T-helper 9 cell (primary cell): ENCODE results near the gene UMODL1.

Source experiments
- DNase-seq: peaks from one replicate; pipeline ENCODE4 v3.0.0-alpha.2; 2020

Gene UMODL1

DNA sequence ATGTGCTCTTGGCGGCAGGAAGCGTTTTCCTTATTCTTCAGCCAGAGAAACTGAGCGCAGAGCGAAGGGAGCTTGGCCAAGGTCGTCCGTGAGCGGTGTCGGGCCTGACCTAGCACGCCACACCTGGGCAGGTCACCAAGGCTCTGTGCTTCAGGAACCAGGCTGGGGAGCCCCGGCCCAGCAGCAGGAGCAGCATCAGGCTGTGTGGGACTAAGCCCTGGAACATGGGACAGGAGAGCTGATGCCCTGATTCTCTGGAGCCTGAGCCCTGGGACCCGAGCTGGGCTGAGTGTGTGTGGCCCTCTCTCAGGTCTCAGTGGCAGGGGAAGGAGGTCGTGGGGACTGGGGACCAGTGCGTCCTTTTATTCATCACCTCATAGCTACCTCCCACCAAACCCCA, 82.6 kb downstream of the UMODL1 start:
- no peak for DNase-seq

DNA sequence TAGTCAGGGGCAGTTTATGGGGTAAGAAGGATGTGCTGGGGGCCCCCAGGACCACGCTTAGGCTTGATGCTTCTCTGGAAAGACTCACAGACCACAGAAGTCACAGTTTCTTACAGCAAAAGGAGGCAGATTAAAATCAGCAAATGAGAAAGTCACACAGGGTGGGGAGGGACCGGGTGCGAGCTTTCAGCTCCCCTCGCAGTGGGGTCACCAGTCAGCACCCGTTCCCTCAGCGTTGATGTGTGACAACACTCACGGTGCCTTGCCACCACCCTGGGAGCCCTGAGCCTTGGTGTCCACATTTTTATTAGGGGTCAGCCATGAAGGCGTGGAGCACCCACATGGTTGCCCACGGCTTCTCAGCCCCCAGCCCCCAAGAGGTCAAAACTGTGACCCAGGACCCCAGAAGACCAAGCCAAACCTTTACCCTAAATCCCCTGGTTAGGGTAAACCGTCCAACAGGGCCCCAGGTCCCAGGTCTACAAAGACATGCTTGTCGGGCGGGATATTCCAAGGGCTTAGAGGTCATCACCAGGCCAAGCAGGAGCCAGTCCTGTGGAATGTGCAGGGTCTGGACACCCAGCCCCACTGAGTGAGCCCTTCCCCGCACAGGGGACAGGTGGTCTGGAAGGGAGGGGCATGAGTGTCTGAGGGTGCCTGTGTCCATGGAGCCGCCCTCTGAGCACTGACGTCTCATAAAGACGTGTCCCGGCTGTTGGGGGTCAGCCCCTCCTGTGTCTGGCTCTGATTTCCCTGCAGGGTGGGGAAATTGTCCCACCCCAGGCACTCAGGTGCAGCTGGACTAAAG, 83.3 kb downstream of the UMODL1 start:
- no peak for DNase-seq

DNA sequence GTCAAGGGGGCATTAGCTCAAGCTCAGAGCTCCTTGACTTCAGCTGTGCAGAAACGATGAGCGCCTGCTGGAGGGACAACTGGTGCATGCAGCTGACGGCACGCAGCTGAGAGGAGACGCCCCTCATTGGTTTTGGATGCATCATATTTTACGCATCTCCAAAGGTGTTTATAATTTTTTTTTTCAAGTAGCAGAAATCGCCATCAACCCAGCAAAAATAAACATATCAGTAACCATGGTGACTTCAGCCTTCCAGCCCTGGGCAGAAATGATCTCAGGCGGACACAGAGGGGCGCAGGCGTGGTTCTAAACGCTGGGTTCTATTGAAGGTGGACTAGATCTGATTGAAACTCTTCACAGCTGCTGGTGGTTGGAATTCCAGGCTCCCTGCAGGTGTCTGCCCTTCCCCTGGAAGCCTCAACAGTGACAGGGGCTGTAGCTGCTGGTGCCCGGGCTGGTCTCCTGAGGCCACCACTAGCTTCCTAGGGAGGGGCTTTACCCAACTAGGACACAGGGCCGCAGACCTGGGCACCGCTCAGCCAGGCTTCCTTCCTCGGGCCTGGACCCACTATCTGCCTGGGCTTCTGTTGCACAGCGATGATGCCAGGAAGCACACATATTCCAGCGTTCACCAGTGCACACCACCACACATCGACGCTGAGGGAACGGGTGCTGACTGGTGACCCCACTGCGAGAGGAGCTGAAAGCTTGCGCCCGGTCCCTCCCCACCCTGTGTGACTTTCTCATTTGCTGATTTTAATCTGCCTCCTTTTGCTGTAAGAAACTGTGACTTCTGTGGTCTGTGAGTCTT, 84.1 kb downstream of the UMODL1 start:
- no peak for DNase-seq

DNA sequence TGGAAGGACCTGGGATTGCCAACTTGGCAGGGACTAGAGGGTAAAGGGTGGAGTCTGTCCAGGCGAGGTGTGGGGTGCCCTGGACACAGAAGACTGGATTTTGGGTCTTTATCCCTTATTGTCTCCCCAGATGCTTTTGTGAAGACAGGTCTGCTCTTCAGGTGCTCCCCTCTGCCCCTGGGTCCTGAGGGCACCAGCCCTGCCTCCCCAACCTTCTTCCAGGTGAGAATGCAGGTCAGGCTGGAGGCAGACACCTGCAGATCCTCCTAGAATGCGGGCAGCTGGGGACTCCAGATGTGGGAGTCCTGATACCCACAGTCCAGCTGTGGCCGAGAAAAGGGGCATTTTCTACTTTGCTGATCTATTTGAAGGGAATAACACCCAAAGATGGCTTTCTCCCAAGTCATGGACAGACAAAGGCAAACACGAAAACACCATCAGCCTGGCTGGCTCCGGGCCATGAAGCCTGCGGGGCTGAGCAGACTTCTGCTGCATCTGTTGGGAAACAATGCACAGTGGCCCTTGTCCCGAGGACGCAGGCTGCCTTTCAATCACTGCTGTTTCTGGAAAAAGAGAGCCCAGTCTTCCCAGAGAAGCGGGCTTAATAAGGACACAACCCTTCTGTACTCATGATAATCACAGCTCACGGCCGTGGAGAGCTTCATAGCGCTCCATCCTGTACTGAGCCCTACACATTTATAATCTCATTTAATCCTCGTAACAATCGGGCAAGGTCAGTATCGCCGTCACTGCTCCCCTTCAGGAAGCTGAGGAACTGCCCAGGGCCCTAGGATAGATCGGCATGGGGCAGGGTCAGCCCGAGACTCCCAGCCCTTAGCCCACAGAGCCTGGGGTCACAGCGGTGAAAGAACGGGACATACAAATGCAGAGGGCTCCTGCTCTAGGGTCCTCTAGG, 85.8 kb downstream of the UMODL1 start:
- DNase-seq = no peak

DNA sequence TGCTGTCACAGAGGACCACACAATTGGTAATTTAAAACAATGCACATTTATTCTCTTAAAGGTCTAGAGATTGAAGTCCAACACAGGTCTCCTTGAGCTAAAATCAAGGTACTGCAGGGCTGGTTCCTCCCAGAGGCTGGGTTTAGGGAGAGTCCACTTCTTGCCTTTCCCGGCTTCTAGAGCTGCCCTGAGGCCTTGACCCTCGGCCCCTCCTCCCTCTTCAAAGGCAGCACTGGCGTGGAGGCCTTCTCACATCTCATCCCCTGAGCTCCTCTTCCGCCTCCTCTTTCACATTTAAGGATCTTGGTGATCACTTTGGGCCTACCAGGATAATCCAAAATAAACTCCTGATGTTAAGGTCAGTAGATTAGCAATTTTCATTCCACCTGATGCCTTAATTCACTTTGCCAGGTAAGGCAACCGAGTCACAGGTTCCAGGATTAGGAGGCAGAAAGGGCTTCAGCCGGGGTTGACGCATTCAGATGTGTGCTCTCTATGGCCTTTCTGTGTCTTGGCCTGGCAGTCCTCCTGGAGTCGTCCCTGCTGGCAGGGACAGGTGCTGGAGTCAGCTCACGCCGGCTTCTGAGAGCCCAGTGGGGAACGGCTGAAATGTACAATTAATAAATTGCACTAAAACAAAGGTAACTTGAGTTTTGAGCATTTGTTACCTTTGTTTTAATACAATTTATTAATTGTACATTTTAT, 86.6 kb downstream of the UMODL1 start:
- DNase-seq = no peak

DNA sequence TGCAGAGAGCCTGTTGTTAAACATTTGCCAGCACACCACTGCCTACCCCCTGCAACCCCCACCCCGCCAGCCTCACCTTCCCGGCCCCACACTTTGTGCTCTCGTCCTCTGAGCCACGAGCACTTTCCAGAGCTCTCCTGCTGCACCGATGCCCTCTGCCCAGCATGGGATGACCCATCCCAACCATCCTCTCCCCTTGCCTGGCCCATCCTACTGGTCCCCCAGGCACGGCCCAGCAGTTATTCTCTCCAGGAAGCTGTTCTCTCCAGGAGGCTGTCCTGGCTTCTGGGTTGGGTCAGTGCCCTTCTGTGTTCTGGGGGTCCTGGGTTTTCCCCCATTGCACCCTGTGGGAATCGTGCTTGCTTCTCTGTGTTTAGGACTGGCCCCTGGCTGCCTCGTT, 87.7 kb downstream of the UMODL1 start:
- DNase-seq = no peak

DNA sequence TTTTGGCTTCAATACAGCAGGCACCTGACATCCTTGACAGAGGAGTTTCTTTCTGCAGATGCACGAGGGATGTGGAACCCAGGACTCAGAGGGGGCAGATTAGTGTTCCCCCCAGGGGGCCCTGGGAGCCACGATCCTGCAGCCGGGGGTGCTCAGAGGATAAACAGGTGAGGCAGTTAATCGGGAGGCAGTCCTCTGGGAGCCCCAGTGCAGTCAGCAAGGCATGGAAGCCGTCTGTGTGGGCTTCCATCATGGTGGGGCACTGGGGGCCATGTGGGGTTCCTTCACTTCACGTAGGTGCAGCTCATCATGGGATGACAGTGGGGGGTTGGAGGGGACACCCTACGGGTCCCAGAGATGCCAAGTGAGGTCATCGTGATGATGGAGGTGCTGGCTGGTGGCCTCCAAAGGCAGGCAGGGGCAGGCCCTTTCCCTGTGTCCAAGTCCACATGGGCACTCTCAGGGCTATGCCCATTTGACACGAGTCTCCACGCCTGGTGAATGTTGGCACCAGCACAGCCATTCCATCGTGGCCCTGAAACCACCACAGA, 88.5 kb downstream of the UMODL1 start:
- no peak for DNase-seq

DNA sequence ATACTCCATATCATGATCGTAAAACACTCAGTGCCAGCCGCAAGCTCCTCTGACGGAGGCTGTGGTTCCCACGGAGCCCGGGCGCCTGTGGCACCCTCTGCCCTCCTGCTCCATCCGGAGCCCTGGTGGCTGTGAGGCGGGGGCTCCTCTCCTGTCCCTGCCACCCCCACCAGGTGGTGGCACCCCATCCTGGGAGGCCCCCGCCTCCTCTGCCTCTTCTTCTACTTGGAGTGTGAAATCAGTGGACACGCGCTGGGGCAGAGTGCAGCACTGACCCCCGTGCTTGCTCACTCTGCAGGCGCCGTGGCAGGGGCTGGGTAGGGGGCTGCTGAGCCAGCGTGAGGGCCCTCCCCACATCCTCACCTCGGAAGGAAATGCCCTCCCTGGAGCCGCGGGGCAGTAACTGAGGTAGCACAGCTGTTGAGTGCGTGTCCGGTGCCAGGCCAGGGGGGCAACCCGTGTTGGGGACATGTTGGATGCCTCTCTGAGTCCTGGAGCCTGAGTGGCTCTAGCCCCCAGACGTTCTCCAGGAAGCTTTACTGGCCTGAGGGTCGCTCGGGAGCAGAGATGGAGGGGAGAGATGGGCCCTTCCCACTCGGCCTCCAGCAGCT, 89.1 kb downstream of the UMODL1 start:
- no peak for DNase-seq

DNA sequence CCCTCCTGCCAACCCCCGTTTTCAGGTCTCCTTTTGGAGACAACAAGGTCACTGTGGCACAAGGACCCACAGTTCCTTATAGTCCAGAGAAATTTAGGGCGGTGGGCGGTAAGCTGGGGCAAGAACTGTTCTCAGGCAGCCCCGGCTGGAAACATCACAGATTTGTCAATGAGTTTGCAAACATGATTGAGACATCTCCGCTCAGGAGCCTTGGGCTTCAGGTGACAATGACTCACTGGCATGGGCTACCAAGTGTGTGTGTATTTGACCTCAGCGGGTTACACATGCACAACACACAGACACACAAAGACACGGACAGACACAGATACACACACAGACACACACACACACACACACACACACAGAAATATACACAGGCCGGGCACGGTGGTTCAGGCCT, 89.6 kb downstream of the UMODL1 start:
- no peak for DNase-seq

DNA sequence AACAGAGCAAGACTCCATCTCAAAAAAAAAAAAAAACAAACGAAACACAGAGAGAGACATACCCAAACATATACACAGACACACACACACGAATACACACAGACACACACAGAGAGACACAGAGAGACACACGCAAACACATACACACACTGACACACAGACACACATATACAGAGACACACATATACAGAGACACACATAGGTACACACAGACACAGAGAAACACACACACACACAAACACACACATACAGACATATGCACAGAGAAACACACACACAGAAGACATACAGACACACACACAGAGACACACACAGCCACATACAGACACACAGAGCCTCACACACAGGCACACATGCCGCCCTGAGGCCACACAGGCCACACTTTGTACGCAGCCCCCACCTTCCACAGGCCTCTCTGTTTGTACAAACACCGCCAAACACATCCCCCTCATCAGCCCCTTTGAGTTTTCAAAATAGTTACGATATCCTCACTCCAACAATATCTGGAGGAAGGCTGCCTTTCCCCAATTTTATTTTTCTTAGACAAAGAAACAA, 90.4 kb downstream of the UMODL1 start:
- DNase-seq = no peak

DNA sequence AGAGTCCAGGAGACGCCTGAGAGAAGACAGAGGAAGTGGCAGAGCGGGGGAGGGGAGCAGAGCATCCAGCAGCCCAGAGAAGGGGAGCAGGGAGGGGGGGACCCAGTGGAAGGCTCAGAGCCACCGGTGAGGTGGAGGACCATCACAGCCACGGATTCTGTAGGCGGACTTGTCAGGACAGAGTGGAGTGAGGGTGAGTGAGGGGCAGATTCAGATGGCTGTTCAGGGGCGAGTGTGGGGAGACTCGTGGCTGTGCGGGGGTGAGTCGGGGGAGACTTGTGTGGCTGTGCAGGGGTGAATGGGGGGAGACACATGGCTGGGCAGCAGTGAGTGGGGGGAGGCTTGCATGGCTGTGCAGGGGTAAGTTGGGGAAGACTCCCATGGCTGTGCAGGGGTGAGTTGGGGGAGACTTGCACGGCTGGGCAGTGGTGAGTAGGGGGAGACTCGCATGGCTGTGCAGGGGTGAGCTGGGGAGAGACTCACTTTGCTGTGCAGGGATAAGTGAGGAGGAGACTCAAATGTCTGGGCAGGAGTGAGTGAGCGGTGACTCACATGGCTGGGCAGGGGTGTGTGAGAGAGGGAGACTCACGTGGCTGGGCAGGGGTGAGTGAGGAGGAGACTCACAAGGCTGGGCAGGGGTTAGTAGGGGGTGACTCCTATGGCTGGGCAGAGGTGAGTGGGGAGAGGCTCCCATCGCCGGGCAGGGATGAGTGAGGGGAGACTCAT, 91.0 kb downstream of the UMODL1 start:
- no peak for DNase-seq

DNA sequence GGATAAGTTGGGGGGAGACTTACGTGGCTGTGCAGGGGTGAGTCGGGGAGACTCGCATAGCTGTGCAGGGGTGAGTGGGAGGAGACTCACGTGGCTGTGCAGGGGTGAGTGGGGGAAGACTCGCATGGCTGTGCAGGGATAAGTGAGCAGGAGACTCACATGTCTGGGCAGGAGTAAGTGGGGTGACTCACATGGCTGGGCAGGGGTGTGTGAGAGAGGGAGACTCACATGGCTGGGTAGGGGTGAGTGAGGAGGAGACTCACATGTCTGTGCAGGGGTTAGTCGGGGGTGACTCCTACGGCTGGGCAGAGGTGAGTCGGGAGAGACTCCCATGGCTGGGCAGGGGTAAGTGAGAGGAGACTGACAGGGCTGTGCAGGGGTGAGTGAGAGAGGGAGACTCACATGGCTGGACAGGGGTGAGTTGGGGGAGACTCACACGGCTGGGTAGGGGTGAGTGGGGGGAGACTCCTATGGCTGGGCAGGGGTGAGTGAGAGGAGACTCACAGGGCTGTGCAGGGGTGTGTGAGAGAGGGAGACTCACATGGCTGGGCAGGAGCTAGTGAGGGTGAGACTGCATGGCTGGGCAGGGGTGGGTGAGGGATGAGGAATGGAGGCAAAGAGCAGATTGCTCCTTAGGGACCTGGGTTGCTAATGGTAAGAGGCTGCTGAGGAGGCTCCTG, 91.9 kb downstream of the UMODL1 start:
- DNase-seq = no peak

DNA sequence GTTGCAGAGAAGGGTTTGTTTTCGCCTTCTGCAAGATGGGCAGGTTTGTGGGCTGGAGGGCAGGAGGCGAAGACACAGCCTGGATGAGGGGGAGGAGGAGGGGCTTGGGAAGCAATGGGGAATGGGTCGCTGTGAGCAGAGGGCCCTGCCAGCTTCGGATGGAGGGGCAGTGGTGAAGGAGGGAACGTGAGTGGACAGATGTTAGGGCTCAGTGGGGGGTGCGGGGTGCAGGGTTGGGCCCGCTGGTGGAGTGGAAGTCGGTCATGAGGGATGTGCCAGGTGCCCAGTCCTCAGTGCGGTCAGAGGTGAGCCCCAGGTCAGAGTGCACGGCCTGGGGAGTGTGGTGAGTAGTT, 92.4 kb downstream of the UMODL1 start:
- DNase-seq = no peak

DNA sequence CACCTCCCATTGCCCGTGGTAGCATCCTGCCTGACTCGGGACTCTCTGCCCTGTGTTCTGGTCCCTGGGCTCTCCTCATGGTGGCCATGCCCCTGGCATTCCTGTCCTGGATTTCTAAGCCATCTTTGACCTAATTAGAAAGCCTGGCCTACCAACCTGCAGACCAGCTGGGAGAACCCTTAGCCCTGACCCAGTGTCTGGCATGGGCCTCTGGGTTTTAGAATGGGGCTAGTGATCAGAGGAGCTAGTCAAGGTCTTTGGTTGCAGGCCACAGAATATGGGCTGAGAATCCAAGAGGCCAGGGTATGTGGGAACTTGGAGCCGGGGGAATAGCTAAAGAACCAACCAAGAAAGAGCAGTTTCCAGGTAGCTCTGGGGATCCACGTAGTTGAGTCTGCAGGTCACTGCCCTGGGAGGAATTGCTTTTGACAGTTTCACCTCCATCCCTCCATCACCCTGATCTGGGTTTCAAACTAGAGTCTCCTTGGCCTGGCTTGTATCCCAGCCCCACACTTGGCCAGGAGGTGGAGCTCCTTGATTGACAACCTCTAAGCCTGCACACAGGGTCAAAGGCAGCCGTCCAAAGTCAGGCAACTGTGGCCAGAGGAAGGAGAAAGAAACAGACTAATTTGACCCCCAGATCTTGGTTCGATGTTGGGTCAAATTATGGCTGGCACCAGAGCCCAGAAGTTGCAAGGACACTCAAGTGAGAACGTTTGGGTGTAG, 93.1 kb downstream of the UMODL1 start:
- DNase-seq = peak; percentile 38

DNA sequence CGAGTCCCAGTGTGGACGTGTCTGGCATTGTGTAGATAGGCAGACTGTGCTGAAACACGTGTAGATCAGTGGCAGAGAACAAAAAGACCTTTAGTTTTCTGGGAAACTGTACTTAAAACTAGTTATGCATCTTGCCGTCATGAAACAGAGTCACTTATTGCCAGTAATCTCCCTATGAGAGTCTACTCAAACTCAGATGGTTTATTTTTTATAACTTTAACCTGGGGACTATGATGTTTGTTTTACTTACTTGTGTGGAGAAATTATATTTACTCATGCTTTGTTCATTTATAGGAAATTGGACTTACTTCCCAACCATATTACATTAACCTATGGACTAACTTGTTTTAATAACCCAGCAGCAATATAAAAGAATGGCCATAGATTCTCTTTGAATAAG, 93.7 kb downstream of the UMODL1 start:
- no peak for DNase-seq

DNA sequence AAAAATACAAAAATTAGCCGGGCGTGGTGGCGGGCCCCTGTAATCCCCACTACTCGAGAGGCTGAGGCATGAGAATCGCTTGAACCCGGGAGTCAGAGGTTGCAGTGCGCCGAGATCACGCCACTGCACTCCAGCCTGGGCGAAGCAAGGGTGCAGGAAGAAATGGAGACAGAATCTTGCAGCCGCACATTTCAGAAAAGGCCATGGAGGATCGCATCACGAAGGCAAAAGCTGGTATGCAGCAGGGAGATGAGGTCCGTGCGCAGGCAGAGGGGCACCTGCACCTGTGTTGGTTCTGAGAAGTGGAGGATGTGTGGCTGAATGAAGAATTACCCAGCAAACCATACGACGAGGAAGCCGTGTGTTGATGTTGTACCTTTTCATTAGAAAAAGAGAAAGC, 94.8 kb downstream of the UMODL1 start:
- no peak for DNase-seq

DNA sequence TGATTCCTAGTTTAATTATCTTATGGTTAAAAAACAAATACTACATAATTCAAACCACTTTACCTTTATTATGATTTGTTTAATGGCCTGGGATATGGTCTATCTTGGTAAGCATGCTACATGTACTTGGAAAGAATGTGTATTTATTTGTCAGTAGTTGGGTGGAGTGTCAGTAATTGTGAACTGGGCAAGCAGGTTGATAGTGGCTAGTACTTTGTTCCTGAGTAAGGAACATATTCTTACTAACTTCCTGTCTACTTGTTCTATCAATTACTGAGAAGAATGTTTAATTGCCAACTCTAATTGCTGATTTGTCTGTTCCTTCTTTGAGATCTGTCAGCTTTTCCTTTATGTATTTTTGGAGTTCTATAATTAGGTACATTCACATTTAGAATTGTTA, 98.6 kb downstream of the UMODL1 start:
- no peak for DNase-seq

DNA sequence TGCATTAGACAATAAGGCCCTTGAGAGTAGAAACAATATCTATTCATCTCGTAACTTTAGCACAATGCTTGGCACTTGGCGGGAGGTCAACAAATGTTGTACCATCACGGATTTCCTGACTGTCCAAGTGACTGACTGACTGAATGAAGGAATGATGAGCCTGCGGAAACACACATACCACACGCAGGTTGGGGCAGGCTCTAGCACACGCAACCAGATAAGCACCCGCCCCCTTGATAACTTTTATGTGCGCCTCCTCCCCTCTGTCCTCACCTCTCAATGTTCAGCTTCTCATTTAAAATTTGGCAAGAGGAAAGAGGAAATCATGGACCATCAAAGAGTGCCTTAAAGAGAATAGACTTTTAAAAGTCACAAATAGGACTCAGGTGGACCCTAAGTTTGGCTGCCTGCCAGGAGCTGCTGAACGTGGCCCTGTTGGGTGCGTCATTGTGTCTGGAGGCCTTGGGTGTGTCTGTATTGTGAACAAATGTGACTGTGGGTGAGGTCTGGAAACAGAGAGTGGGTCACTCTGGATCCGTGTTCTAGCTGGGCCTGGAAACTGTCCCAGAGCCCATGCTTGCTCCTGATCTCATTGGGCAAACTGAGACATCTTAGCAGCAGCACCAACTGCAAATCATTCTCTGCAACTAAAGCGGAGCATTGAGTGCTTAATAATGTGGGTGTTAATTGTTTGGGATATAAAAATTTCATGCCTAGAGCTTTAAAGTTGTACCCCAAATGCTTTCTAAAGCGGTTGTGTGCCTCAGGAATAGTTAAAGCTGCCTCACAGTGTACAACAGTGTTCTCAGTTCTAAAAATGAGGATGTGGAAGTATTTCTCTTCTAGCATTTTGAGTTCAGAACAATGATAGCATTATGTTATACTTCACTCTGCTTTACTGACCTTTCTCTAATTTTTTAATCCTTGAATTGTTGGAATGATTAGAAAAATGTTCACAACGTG, 100.3 kb downstream of the UMODL1 start:
- no peak for DNase-seq
